8988T (cell line): ENCODE measurements around the gene RASL10B.

ENCODE experiments used
- DNase-seq: peaks from one replicate; pipeline ENCODE4 v3.0.0; 2011

The RASL10B gene

DNA sequence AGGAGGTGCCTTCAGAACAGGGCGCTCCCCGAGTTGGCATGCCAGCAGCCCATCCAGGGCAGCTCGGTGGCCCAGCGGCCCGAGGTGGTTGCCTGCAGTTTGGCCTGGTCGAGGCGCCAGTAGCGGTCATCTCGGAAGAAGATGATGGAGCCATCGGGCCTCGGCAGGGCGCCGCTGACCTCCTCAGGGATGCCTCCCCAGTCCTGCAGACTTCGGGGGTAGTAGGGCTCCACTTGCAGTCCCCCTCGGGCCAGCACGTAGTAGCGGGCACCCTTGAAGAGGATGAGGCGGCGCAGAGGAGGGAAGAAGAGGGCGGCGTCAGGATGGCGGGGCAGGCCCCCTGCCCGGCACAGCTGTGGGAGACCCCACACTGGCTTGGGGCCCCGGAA is 35.0 kb downstream of the RASL10B start:
- DNase-seq, result no peak

DNA sequence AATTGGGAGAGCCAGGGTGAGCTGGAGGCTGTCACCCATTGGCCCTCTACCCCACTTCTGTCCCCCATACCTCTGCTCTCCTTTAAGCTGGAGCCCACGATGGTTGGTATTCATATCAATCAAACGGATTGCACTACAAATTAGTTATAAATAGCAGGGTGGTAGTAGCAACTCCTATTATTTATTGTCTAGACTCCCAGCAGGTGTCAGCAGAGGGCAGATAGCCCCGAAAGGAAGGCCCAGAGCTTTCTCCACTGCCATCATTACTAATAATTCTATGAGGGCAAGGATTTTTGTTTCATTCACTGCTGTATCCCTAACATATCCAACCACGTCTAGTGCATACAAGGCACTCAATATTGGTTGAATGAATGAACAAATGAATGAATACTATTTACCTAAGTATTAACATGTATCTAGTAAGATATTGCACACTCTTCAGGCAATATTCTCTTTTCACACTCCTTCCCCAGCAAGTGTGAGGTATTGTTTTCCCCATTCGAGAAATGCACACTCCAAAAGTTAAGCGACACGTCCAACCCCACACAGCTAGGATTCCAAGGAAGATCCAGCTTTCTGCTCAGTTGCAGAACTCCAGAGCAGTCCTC is 35.6 kb downstream of the RASL10B start:
- no peak for DNase-seq

DNA sequence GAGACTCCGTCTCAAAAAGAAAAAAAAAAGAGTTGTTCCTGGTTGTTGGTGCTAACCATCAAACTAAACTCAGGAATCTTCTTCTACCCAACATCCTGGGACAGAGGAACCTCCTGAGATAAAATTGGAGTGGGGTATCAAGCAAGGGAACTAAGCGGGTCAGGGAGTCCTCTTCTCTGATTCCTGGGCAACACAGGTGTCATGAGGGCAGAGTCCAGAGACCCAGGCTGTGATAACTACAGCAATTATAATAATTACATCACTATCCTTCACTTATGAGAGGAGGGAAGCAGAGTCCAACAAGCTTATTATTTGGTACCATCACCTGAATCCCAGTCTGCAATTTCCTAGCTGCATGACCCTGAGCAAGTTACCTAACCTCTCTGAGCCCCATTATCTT is 37.4 kb downstream of the RASL10B start:
- no peak for DNase-seq

DNA sequence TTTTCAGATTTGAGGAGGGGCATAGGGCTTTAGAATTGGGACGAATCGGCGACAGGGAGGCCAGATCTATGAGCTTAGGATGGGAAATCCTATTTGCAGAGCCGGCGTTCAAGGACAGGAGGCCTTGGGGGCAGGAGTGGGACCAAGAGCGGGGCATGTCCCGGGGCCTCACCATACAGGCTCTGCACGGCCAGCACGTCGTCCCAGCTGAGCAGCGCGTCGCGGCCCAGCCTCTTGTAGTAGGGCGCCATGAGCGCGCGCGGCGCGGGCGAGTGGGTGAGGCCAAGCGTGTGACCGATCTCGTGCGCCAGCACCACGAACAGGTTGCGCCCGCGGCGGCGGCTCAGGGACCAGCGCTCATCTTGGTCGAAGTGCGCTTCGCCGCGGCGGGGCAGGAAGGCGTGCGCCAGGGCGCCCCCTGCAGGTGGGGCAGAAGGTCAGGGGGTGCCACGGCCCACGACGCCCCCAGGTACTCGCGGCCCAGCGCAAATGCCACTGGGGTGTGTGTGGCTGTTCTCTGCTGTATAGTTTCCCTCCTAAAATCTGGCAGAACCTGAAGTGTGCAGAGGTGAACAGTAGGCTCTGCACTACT is 38.6 kb downstream of the RASL10B start:
- DNase-seq, result no peak

DNA sequence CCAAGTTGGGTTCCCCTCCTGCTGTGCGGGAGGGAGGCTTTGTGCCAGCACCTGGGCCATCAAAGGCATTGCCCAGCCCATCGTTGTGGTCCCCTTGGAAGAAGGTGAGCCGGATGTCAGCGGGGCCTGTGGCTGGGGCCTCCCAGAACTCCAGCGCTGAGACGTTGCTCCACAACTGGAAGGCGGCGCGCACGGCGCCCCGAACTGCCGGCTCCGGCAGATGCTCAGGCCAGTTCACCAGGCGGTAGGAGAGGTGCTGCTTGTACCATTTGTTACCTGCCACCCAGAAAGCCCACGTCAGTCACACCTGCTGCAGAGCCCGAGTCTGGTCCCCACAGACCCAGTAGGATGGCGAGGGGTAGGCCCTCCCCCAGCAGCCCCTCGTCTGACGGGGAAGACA is 41.7 kb downstream of the RASL10B start:
- no peak for DNase-seq

DNA sequence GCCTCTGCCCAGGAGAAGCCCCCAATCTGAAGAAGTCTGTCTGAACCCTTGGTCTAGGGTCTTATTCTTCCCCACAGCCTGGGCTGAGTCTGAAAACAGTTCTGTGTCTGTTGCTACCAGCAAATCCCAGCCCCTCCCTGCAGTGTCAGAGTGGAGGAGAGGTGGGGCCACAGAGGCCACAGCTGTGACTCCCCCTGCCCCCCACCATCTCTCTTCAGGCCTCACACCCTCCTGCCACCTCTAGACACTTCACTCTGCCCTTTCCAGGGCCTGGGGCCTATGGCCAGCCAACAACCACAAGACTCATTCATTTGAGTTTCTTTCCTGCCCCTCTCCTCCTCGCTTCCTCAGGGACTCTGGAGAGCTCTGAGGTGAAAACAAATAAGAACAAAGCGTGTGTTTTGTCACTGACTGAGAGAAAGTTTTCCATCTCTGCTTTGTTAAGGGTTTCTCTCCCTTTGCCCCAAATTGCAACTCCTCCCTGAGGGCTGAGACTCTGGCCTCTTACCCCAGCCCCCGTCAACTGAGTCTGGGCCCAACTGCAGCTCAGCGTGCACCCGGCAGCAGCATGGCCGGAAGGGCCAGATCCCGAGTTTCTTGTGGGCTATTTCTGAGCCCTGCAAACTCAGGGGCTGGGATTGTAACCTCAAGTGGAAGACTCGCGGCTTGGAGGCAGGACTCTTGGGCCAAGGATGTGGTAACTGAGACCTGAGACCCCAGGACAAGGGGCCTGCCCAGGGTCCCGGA is 42.4 kb downstream of the RASL10B start:
- DNase-seq, result no peak

DNA sequence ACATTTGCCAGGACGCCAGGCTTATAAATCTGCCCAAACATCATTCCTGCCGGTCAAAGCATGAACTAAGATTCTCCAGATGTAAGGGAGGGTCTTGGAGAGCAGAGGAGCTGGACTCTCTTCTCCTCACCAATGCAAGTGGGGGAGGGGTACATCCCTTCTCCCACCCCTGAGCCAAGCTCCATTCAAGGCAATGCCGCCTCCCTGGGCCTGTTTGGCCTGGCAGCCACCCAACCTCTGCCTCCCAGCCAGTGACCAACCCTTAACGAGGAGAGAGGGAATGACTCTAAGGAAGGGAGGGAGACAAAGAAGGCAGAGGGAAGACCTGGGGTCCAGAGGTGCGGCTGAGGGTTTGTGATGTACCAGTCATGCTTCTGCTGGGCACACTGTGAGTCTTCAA is 43.1 kb downstream of the RASL10B start:
- no peak for DNase-seq

DNA sequence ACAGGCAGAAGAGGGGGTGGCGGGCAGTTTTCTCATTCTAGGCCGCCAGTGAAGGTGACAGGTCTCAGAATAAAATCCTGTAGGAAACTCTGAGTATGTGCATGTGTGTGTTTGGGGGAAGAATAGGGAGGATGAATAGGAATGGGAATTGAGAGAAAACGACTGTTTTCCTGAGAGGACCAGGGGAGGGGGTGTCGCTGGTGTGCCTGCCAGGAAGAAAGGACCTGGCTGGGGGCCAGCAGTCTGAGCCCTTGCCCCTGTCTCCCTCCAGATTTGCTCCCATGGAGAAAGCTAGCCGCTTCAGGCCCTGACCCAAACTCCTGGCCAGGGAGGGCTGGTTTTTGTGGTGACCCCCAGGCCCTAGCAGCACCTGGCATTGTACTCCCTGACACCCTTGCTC is 43.6 kb downstream of the RASL10B start:
- DNase-seq, result no peak

DNA sequence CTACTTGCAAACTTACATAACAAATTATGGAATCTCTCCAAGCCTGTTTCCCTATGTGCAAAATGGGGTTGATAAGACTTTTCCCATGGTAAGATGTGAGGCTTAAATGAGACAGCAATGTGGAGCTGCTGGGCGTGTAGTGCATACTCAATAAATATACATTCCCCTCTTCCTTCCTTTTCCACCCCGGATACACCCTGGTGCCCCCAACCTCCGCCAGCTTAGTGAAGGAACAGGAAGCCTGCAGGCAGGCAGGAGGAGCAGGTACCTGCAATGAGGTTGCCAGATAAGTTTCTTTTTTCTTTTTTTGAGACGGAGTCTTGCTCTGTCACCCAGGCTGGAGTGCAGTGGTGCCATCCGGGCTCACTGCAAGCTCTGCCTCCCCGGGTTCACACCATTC is 44.1 kb downstream of the RASL10B start:
- DNase-seq, result no peak

DNA sequence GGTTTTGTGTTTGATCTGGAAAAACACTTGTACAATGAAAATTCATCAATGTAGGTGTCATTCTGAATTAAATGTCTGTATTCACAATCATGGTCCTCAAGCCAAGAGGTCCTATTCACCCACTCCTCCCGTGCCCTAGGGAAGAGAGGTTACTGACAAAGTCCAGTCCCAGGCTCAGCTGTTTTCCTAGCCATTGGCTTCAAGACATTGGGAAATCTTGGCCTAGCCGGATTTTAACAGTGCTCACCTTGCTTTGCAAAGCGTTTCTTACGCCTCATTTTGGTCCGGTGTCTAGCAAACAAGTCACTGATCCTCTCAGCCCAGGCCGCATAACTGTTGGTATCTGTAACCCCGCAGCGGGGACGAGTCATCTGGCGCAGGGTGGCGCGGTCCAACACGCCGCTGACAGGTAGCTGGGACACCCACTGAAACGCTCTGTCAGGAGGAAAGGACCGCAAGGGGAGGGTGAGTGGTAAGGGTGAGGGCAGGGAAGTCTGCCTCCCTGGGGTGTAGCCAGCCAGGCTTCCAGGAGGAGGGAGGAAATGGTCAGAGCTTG is 47.3 kb downstream of the RASL10B start:
- DNase-seq, result no peak

DNA sequence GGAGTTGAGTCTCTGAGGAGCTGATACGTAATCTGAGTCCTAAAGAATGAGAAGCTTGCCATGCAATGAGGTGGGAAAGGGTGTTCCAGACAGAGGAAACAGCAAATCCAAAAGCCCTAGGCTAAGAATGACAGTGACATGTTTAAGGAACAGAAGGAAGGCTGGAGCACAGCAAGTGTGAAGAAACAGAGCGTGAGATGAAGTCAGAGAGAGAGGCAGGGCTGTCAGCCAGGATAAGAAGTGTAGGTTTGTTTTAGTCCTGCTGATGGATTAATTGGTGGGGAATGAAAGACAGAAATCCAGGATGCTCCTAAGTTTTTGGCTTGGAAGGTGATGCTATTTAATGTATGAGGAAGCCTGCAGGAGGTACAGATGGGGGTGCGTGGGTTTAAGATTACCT is 49.5 kb downstream of the RASL10B start:
- no peak for DNase-seq

DNA sequence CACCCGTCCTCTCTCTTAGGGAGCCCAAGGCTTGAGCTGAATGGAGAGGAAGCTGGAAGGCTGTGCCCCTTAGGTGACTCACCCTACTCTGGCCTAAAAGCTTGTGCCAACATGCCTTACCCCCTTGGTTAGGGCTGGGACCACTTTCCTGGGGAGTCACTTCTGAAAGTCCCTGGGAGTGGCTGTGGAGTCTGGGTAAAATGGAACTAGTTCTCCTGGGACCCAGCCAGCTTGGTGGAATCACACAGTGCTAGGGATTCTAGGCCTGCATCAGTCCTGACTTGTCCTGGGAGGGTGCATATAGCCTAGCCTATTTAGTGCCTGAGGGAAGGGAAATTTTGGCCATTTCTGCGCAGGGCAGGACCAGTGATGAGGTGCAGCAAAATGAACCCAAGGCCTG is 53.5 kb downstream of the RASL10B start:
- DNase-seq, result no peak

DNA sequence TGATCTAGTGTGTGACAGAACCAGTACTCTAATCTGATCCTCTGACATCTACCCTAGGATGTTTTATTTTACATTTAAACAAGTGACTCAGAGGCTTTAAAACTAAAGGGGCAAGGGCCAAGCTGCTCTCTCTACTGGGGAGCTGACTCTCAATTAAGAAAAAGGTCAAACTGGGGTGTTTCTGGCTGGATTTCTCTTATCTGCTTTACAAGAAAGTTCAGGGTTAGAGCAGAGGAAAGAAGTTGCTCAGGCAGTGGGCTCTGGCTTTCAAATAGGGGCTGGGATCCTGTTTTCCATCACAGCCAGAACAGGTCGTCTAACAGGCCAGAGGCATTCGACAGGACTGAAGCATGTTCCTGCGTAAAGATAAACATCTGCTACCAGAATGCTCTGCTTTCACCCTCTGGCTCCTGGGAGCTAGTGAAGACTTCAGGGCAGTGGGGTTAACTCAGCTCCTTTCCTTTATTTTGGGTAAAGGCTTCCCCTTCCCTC is 55.5 kb downstream of the RASL10B start:
- no peak for DNase-seq

DNA sequence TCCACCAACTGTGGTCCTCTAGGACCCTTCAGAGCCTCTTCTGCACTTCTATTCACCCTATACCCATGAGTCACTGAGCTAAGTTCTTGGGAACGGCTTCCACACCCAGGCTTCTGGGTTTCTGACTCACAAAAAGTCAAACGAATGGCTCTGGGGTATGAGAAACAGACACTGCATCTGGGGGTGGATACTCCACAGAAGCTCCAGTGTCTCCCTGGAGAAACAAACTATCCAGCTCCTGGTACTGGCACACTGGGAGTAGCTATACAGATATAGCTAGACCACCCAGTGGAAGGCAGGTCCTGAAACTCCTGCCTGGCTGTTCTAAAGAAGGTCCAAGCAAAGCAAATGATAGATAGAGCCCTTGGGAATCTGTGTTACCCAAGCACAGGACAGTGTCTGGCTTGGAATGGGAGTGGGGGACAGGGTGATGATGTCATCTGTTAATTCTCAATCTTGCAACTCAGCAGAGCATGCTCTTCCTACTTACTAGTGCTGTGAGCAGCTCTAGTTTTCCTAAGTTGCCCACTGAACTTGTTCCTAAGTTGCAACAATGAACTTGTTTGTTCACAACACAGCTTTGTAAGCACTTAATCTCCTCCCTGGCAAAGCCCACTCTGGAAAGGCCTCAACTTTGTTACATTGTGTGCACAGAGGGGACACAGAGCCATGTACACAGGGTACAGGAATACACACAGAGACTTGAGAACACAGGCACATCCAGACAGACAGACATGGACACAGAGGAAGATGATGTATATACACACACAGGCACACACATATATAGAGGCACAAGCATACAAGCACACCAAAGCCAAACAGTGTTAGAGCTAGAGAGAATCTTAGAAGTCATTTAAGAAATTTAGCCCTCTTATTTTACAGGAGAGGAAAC is 57.3 kb downstream of the RASL10B start:
- no peak for DNase-seq

DNA sequence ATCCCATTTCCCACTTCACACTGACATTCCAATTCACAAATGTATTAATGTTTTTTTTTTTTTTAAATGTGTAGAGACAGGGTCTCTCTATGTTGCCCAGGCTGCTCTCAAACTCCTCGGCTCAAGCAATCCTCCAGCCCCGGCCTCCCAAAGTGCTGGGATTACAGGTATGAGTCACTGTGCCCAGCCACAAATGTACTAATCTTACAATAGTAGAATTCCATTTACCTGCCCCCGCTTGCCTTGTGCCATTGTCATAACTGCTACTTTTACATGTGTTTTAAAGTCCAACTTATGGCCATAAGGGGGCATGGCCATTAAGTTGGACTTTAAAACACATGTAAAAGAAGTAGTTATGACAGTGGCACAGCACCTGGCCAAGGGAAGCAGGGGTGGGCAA is 59.4 kb downstream of the RASL10B start:
- DNase-seq, result no peak

DNA sequence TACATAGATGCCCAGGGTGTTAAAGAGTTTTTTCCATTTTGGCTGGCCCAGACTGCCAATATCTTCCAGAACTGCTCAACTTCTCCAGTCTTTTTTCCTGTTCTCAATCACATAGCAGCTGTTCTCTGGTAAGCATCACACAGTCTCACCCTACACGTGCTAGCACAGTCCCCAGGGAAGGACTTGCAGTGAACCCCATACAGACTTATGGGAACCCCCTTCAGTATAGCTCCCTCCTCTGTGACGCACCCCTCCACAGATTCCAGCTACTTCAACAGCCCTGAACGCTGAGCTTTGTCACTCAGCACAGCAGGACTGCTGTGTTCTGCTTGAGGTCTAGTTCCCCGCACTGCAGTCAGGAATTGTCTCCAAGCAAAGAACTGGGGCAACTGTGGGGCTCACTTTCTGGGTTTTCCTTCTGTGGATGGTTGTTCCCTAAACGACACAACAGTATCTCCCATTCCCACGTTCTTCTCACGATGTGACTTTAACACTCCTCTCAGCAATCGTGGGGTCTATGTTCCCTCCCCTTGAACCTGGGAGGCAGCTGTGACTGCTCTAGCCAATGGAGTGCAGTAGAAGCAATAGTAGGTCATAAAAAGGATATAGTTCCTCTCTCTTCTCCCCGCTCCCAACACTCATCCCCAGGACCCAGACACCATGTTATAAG is 60.4 kb downstream of the RASL10B start:
- DNase-seq, result no peak
